Urothelium cell line (cell line): ENCODE measurements around the gene CYB5D1.
"Not testable (repeated sequence)": the region's sequence is repeated elsewhere in the genome, so short reads cannot be mapped to it uniquely, and the experiment has no call there.

Experiments used
- DNase-seq: peaks from one replicate; pipeline ENCODE4 v3.0.0; 2011; ENCODE audit warnings: low spot score, mixed read lengths
- FAIRE-seq: peaks from 2 replicates; lab custom pipeline; 2011; peaks lifted over from hg19 to GRCh38; lab: Jason Lieb, UNC

Gene CYB5D1

GRCh38 chr17:7855660-7856010 lies 2.2 kb upstream of the CYB5D1 start:
- no peak for FAIRE-seq
- DNase-seq, result no peak

DNA sequence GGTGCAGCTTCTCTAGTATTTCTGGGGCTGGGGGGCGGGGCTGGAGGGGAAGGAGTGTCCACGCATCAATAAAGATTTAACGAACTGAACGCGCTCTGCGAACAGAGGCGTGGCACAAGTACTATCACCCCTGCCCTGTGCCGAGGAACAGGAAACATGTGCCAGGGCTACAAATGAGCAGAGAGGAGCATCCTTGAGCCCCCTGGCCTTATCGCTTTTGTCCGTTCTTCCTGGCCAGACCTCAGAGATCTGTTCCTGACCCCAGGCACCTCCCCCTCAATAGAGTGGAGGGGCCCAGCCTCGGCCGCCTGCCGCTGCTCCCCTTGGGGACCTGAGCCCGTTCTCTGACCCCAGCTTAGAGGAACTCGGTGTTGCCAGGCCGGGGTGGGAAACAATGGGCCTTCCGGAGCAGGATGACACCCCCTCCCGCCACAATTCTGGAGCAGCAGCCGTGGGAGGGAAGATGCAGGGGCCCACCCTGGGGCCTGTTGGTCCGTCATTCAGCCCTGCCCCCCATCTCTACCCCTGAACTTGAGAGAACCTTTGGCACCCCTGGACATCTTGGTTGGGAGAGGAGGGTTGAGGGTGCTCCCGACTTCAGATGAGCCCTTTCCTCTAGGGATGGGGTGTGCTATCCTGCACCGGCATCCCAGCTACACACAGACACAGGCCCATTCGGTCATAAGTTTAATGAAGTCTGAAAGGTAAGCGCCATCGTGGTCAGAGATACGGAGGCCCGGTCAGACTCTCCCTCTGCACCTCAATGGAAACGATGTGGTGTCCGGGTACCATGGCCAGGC lies 1.6 kb upstream of the CYB5D1 start:
- no peak for FAIRE-seq
- DNase-seq, result no peak

GRCh38 chr17:7856811-7857712 lies 741 bp upstream of the CYB5D1 start, which contains the start of gene NAA38:
TSS of gene NAA38 (minus strand) at chr17:7857559. CDS start at chr17:7857463, 96 bp downstream.
- peak; percentile 88 for DNase-seq
- peak; percentile 42 for FAIRE-seq

- FAIRE-seq, result no peak
- peak; percentile 49 for DNase-seq
These were observed 663 bp downstream of the CYB5D1 start for GRCh38 chr17:7858522-7858810.

- no peak for FAIRE-seq
These were observed 1.2 kb downstream of the CYB5D1 start for GRCh38 chr17:7859028-7859427.

GRCh38 chr17:7862692-7863437 lies 5.1 kb downstream of the CYB5D1 start:
- DNase-seq (peak; percentile 32), FAIRE-seq (no peak)

More at GRCh38 chr17:7859028-7859427, 1.2 kb downstream of the CYB5D1 start:
- DNase-seq, result no peak

DNA sequence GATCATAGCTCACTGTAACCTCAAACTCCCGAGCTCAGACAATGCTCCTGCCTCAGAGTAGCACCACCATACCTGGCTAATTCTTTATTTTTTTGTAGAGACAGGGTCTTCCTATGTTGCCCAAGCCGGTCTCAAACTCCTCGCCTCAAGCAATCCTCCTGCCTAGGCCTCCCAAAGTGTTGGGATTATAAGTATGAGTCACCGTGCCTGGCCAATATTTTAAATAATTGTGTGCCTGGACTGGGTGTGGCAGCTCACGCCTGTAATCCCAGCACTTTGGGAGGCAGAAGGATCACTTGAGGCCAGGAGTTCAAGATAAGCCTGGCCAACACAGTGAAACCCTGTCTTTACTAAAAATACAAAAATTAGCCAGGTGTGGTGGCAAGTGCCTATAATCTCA lies 6.6 kb downstream of the CYB5D1 start:
- not testable (repeated sequence) for DNase-seq, FAIRE-seq

- FAIRE-seq (no peak), DNase-seq (no peak)
These were observed 7.3 kb downstream of the CYB5D1 start for GRCh38 chr17:7864995-7865650.

GRCh38 chr17:7867881-7868329 lies 10.1 kb downstream of the CYB5D1 start:
- no peak for FAIRE-seq
- no peak for DNase-seq

GRCh38 chr17:7873051-7873450 lies 15.2 kb downstream of the CYB5D1 start:
- DNase-seq, result no peak
- no peak for FAIRE-seq

DNA sequence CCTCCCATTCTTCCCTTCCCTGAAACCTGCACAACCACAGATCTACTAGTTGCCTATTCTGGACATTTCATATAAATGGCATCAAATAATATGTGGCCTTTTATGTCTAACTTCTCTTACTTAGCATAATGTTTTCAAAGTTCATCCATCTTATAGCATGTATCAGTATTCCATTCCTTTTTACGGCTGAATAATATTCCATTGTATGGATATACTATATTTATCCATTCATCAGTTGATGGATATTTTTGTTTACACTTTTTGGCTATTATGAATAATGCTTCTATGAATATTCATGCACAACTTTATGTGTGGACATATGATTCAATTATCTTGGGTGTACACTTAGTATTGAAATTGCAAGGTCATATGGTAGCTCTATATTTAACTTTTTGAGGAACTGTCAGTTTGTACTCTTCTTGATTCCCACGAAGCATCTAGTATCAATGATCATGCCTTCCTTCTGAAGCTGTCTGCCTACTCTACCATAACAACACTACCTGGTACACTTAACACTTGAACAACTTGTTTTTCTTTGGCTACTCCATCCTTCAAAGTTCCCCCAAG lies 18.1 kb downstream of the CYB5D1 start:
- FAIRE-seq, result no peak
- no peak for DNase-seq

GRCh38 chr17:7878234-7878633 lies 20.4 kb downstream of the CYB5D1 start:
- no peak for FAIRE-seq
- no peak for DNase-seq

GRCh38 chr17:7880076-7880868 lies 22.5 kb downstream of the CYB5D1 start:
- no peak for FAIRE-seq
- no peak for DNase-seq

DNA sequence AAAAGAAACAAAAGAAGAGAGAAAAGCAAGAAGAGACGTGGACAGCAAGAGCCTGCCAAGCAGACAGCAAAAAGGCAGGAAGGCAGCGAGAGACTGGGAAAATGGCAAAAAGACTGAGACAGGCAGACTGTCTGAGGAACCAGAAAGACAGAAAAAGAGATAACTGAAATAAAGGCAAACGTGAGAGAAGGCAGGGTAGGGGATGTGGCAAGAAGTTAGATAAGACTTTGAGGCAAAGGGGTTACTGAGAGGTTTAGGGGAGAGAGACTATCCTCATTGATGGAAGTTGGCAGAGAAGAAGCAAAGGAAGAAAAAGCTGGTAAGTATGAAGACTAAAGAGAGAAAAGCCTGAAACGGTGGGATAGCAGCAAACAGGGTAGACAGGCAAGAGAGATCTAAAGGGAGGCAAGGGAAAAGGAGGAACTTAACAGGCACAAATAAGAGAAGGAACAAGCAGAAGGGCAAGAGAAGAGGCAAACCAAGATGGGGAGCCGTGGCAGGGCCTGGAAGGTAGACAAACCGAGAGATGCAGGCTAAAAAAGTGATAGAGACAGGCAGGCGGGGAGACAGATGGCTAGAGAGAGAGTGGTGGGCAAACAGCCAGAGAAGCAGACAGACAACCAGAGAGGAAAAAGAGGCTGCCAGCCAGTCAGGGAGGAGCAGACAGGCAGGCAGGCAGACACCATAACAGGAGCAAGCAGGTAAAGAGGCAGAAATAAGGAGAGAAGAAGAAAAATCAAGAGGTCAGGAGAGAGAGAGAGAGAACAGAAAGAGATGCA lies 23.7 kb downstream of the CYB5D1 start:
- DNase-seq (no peak), FAIRE-seq (no peak)

- FAIRE-seq, result no peak
These were observed 24.3 kb downstream of the CYB5D1 start for GRCh38 chr17:7882068-7882467.

DNA sequence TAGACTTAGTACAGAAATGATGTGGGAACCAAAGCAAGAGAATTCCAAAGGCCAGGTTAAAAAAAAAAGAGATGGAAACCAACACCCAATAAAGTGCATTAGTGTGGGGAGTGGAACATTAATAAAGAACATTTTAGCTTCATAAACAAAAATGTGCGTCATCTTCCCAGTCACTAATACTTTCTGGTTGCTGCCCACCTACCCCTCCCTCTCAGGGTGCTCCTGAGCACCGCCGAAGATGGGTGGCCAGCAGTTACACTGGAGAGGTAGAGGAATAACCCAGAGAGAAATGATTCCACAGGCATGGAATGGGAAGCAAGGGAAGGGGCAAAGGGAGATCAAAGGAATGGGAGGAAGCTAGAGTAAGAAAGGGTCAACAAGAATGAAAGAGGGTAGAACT lies 24.8 kb downstream of the CYB5D1 start:
- FAIRE-seq (no peak), DNase-seq (no peak)

More at GRCh38 chr17:7882068-7882467, 24.3 kb downstream of the CYB5D1 start:
- no peak for DNase-seq

DNA sequence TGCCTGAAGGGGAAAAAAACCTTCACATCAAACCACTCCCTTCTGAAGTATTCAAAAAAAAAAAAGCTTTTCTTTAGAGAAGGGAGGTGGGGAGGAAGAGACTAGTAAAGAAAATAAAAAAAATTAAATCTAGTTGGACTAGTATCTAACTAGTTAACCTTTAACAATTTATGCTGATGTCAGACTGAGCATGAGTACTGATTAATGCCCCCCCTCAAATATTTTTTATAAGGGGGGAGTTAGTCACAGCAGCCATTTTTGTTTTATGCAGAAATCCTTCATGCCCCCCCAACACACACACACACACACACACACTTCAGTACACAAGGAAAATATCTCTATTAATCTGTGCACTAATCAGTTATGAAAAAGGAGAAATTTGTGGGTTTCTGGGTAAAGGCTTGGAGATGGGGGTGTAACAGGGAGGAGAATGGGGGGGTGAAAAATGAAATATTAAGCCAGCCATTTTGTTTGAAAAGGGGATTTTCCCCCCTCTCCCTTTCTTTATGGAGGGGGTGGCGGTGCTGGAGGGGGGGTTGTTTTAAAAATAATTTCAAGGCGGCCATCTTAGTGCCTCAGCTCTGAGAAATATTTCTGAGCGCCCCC lies 26.1 kb downstream of the CYB5D1 start:
- peak; percentile 11 for DNase-seq
- no peak for FAIRE-seq
